Right cardiac atrium (tissue), 5 donors: ENCODE data around the gene FRZB. TPM values are rescaled to one million over a fixed set of nuclear protein-coding genes. Genes with fewer than 3 reads are reported as not detected.

Source experiments
- ATAC-seq, 2 donors: fragments of 200-7000 bp; cut with Tn5 transposase; one replicate each; pipeline versions ENCODE4 v1.8.0 to v1.9.1; 2020; ENCODE audit warnings: moderate library complexity in 2 of 2, mild to moderate bottlenecking in 1 of 2
- DNase-seq, 3 donors: peaks; one replicate each; pipeline ENCODE4 v3.0.0-alpha.2; 2020
- H3K27ac ChIP-seq: one replicate; pipeline ENCODE4 v1.5.1; 2013; ENCODE audit warnings: mild to moderate bottlenecking, low read length, control low read depth, moderate library complexity
- H3K27me3 ChIP-seq: one replicate; pipeline ENCODE4 v1.6.1; 2013; ENCODE audit not compliant: control insufficient read depth, insufficient read depth
- H3K4me1 ChIP-seq: one replicate; pipeline ENCODE4 v1.6.1; 2013; ENCODE audit warnings: low read length; ENCODE audit not compliant: control insufficient read depth, insufficient read depth
- H3K4me3 ChIP-seq: one replicate; pipeline ENCODE4 v1.5.1; 2013; ENCODE audit warnings: low read length, control low read depth
- H3K9me3 ChIP-seq: one replicate; pipeline ENCODE4 v1.6.1; 2013; ENCODE audit warnings: low read length; ENCODE audit not compliant: control insufficient read depth
- WGBS: extraction: QIAGEN DNeasy Blood & Tissue Kit; methylation state at CpG from one replicate; pipeline ENCODE4 v1.1.7; 2013; 5-methylcytosine and 5-hydroxymethylcytosine counted together
- intact Hi-C, 4 donors: fragments of 100-400 bp; cut with DNase I; formaldehyde crosslinking; loops; one replicate each; pipeline versions ENCODE4 v1.11.0 to v1.14.0; 2022 to 2023
- long read RNA-seq, 4 donors: library from polyadenylated mRNA; unstranded; transcript quantifications; one replicate each; pipeline ENCODE4 v2.0.0, GENCODE V29; 2020 to 2021
- polyA plus RNA-seq: library from polyadenylated mRNA; stranded (reverse); fragments of 200-250 nt; gene quantifications from one replicate; pipeline ENCODE4 v1.2.3, GENCODE V29; 2013
- total RNA-seq, 4 donors: library from RNA; stranded (reverse); fragmentation: NEBNext Ultra II Directional; extraction: Animal tissue kit (Norgen Biotek cat#: 25700); gene quantifications; one replicate each; pipeline ENCODE4 v1.2.1, GENCODE V29; 2021
- donor health status: healthy with polysubstance abuse.
- donor health status: DM: no; HTN: yes; CAD: no.
- donor health status: DM: no; HTN: no; CAD: no.
- donor health status: DM: no; HTN: yes; CAD: no; lungs with severe emphysema.
- donor health status: DM: yes; HTN: yes; CAD: no.

The FRZB gene, protein sequence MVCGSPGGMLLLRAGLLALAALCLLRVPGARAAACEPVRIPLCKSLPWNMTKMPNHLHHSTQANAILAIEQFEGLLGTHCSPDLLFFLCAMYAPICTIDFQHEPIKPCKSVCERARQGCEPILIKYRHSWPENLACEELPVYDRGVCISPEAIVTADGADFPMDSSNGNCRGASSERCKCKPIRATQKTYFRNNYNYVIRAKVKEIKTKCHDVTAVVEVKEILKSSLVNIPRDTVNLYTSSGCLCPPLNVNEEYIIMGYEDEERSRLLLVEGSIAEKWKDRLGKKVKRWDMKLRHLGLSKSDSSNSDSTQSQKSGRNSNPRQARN
- total RNA-seq: 1 to 10 TPM; 3.1 to 7.1 (median 5.1) TPM
- 2.8 TPM for polyA plus RNA-seq
- long read RNA-seq, donor 1, transcript FRZB-201 (6 exons, 3,162 nt): major isoform, 13 of 13 reads
- long read RNA-seq, donor 1, partial matches to known transcripts: 0 of 13 reads
- long read RNA-seq, donor 1, other reads (novel, unspliced or antisense): 0 of 13 reads
- long read RNA-seq, donor 2, partial matches to known transcripts: 0 of 2 reads
- long read RNA-seq, donor 2, other reads (novel, unspliced or antisense): 0 of 2 reads
- long read RNA-seq, donor 3, transcript FRZB-201 (6 exons, 3,162 nt): major isoform, 53 of 54 reads
- long read RNA-seq, donor 3, partial matches to known transcripts: 1 of 54 reads
- long read RNA-seq, donor 3, other reads (novel, unspliced or antisense): 0 of 54 reads
- long read RNA-seq, donor 4, transcript FRZB-201 (6 exons, 3,162 nt): major isoform, 14 of 14 reads
- long read RNA-seq, donor 4, partial matches to known transcripts: 0 of 14 reads
- long read RNA-seq, donor 4, other reads (novel, unspliced or antisense): 0 of 14 reads

DNA sequence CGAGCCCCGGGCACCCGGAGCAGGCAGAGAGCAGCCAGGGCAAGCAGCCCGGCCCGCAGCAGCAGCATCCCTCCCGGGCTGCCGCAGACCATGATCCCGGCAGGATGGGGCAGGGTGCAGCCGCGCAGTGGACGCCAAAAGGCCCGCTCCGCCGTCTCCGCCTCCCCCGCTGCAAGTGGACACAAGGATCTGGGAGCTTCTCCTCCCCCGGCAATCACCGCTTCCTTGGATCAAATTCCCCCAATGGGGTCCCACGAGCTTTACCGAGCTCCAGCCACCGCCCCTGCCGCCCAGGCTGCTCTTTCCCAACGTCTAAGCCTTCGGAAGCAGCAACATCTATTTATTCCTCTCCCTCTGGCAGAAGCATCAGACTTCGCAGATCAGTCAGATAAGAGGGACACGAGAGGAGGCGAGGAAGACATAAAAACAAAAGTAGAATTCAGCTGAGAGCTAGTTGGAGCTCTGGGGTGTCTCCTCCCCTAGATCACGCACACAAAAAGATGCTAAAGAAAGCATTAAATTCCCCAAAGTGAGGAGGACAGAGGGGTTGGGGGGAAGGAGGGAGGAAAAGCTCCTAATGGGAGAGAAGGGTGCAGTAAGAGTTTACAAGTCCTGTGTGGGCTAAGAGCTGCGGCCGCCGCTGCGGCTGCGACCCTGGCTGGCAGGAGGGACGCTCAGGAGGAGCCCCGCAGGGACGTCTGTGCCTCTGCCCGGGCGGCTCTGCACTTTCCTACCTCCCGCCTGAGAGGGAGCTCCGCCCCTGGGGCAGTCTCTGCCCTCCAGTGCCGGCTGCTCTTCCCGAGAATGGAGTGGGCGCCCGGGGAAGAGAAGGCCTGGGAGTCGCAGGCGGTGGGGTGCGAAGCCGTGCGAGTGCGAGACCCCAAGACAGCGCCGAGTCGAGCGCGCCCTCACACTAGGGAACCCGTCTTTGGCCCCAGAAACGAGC is at the start of gene FRZB:
Gene FRZB, minus strand, starts transcription at position 177 of the 946 bp plus-strand sequence. Its CDS starts 85 bp downstream, at position 92.
- Histone ChIP-seq H3K27me3 (no peaks in the 10 kb centered on the region), H3K4me1 (no peaks in the 10 kb centered on the region), H3K4me3 (peak within 1 kb of the TSS; percentile 61), H3K27ac (no peak within 1 kb of the TSS), H3K9me3 (no peaks in the 10 kb centered on the region)
- WGBS: 2% methylated on average over 57 of the region's 57 CpGs
- ATAC-seq: peak; percentile 84 to 88
- intact Hi-C loops: no loop called here
- DNase-seq: peak; percentile 73 to 90 (median 86)

DNA sequence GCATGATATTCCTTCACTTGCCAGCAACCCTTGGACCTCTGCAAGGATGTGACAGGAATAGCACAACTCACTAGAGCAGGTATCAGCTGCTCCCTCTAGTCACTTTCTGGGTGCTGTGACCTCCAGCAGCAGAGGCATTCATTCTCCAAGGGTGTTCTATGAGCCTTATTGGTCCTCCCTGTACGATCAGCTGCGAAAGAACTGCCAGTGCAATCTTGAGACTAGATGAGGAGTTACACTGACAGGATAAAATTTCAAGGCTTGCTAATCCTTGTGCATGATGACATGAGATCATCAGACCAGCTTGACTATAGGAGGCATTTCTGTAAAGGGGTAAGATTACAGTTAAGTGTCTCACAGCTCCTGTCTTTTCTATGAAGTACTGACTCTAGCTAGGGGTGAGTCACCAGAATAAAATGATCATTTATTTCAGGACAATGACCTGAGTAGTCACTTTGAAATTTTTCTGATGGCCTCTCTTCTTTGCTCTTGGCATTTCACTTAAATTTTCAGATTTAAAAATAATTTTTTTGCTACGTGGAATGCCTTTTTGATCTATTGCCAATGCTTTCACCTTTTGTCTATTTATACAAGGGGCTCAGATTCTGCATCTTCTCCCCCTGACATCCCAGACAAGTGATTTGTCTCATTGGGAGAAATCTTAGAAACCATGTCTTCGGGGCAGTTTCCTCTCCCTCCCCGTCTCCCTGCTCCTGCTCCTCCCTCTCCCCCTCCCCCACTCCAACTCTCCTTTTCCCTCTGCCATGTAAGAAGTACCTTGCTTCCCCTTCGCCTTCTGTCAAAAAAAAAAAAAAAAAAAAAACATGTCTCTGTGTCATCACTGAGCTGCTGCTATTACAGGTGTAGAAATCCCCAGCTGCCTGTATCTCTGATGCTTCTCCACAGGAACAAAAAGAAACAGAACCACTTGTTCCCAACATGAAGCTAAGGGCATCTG is 49.2 kb upstream of the FRZB start:
- no peaks in the 10 kb centered on the region for H3K4me1 ChIP-seq
- ATAC-seq (peak; percentile 54 to 64), DNase-seq (no peak)
- no peaks in the 10 kb centered on the region for H3K27me3 ChIP-seq
- H3K9me3 ChIP-seq: no peaks in the 10 kb centered on the region
- 67% methylated on average over 6 of the region's 6 CpGs for WGBS
- H3K4me3 ChIP-seq: no peak overlapping the region
- intact Hi-C loops: no loop called here
- H3K27ac ChIP-seq: peak overlapping the region; percentile 18

DNA sequence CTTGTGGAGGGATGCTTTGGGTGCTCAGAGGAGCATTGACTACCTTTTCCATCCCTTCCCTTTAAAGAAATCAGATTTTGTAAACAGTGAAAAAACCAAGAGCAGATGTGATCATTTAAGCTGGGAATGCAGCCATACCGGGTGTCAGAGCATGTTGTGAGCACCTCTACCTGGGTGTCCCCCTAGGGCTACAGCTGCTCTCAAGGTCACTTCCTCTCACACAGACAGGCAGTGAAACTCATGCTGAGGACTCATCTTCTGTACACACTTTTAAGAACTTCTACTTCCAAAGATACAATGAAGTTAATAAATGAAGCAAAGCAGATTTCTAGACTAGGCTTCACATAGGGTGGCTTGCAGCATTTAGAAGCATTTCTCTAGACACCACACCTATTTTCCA is 48.4 kb upstream of the FRZB start:
- ATAC-seq (peak in 1 of 2 donors; percentile 34), DNase-seq (no peak)
- no peaks in the 10 kb centered on the region for H3K27me3 ChIP-seq
- H3K4me1 ChIP-seq: no peaks in the 10 kb centered on the region
- H3K4me3 ChIP-seq: no peak overlapping the region
- 88% methylated on average over 1 of the region's 1 CpG for WGBS
- no peak overlapping the region for H3K27ac ChIP-seq
- no peaks in the 10 kb centered on the region for H3K9me3 ChIP-seq
- intact Hi-C loops: no loop called here

DNA sequence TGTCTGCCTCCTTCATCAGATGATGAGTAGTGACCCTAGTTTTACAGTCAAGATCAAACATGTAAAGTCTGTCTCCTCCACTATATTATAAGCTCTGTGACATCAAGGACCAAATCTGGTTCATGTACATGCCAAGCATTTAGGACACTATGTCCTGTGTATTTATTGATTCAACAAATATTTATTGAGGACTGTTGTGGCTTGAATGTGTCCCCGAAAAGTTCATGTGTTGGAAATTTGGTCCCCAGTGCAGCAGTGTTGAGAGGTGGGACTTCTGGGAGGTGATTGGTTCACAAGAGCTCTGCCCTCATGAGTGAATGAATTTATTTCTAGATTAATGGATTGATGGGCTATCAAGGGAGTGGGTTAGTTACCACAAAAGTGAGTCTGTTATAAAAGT is 46.6 kb upstream of the FRZB start:
- ATAC-seq (no peak), DNase-seq (no peak)
- 98% methylated on average over 1 of the region's 1 CpG for WGBS
- intact Hi-C loops: no loop called here
- Histone ChIP-seq H3K27me3 (no peaks in the 10 kb centered on the region), H3K4me3 (no peak overlapping the region), H3K27ac (no peak overlapping the region), H3K9me3 (no peaks in the 10 kb centered on the region), H3K4me1 (no peaks in the 10 kb centered on the region)

DNA sequence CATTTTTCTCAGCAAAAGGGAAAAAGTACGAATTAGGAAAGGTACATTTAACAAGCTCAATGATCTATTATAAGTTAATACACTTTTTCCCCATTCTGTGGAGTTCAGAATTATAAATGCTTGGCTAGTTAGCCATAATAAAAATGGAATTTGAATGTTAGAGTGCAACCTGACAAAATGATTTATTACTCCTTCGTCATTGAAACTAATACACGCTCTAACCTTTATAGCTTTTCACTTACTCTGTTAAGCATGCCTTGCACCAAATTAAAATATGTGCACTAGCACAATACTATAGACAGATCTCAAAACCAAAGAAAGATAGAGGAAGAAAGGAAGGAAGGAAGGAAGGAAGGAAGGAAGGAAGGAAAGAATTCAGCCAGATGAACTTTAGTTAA is 46.1 kb upstream of the FRZB start:
- intact Hi-C loops: no loop called here
- H3K27ac ChIP-seq: no peak overlapping the region
- 95% methylated on average over 3 of the region's 3 CpGs for WGBS

DNA sequence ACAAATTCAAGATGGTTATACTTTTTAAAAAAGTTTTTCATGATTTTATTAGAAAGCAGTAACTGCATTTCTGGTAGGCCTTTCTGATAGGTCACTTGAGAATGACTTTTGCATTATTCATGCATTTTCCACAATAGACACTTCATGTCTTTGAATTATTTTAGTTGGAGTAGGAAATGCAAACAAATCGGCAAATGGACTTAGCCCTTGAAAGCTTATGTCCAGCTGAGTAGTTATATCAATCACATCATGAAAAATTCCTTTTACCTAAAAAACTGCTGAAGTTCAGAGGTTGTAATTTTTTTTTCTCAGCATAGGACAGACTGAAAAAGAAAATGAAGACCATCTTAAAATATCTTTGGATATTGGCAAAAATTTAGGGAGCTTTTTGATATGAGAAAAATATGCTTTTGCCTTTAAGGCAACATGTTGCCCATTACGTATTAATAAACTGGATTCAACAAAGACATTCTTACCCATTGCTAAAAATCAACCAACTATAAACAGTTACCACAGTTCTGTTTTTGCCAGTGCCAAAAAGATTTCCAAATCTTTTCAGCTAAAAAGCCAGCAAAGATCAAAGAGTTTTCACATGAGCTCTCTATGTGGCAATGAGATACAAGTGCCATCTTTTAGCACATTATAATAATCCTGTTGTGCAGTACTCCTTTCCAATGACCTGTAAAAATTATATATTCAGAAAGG is 45.5 kb upstream of the FRZB start:
- Histone ChIP-seq H3K4me3 (no peak overlapping the region), H3K27me3 (no peaks in the 10 kb centered on the region), H3K27ac (no peak overlapping the region), H3K4me1 (peaks cover 2% of the 10 kb centered on the region), H3K9me3 (no peaks in the 10 kb centered on the region)
- ATAC-seq (no peak), DNase-seq (no peak)
- intact Hi-C loops: no loop called here
- WGBS: 90% methylated on average over 2 of the region's 2 CpGs

More for the DNA sequence above, 46.1 kb upstream of the FRZB start:
- no peak for ATAC-seq
- H3K27me3 ChIP-seq: no peaks in the 10 kb centered on the region
- no peak overlapping the region for H3K4me3 ChIP-seq
- H3K4me1 ChIP-seq: no peaks in the 10 kb centered on the region
- no peak for DNase-seq
- no peaks in the 10 kb centered on the region for H3K9me3 ChIP-seq

DNA sequence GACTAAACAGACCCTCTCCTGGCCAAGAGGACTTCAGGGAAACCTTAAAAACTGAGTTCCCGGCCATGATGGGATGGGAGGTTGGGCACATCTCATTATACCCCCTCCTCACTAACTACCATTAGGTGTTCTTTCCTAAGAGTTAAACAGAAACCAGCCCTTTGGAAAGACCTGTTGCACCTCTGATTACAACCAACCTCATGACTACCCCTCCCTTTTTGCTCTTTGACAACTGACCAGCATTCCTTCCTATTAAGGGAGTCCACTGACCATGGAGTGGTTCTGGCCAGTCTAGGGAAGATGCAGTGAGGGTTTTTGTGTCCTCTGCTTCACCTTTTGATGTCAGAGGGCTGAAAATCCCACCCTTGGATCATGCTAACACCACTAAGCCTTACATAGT is 44.5 kb upstream of the FRZB start:
- DNase-seq (no peak), ATAC-seq (no peak)
- Histone ChIP-seq H3K27me3 (no peaks in the 10 kb centered on the region), H3K9me3 (no peaks in the 10 kb centered on the region), H3K4me1 (peaks cover 2% of the 10 kb centered on the region), H3K27ac (no peak overlapping the region), H3K4me3 (no peak overlapping the region)
- intact Hi-C loops: no loop called here
- 97% methylated on average over 1 of the region's 1 CpG for WGBS

DNA sequence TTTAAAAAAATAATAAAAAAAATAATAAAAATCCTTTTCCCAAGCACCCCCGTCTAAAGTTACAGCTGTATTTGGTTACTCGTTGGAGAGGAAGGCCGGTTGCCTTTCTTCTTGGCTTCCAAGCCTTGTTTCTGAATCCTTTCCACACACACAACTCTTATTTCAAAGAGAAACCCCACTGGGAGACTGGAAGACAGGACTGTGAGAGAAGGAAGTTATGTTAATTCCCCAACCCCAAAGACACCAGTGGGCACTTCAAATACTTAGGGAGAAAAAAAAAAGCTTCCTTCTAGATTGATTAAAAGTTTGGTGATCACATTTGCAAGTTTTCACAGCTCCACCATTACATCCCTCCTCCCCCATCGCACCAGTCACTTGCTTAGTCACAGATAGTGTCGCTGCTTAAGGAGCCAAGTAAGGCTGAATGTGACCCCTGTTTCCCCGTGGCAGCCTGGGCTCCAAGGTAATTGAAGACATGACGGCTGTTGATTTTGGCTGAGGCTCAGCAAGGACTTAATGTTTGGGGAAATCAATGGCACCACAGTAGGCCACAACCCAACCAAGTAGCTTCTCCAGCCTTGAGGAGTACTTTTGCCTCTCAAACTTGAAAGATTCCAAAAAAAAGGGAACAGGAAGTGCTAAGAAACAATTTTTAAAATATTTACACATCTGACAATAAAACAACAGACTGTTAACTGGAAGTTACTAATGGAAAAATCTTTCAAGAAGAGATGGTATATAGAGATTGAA is 40.8 kb upstream of the FRZB start:
- no peaks in the 10 kb centered on the region for H3K27me3 ChIP-seq
- no peaks in the 10 kb centered on the region for H3K9me3 ChIP-seq
- DNase-seq (no peak), ATAC-seq (no peak)
- H3K4me3 ChIP-seq: no peak overlapping the region
- no peak overlapping the region for H3K27ac ChIP-seq
- intact Hi-C loops: no loop called here
- H3K4me1 ChIP-seq: peaks cover 2% of the 10 kb centered on the region
- WGBS: 64% methylated on average over 7 of the region's 7 CpGs

DNA sequence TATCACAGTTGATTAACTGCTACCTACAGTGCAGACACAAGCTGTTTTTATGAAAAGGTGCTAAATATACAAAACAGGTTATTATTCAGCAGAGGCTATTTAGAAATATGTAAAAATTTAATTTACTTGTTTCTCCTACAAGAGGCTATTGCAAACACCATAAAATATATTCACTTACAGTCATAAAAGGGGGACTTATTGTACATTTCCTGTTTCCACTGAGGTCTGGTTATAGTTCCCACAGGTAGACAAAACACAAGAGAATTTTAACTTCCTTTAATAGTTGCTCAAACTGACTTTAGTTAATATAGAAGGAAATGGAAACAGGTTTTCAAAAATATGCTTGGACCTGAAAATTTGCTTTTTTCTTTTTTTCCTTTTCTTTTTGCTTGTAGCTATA is 40.0 kb upstream of the FRZB start:
- intact Hi-C loops: no loop called here

More for the DNA sequence above, 40.0 kb upstream of the FRZB start:
- Histone ChIP-seq H3K27ac (no peak overlapping the region), H3K4me3 (no peak overlapping the region), H3K27me3 (no peaks in the 10 kb centered on the region), H3K9me3 (no peaks in the 10 kb centered on the region), H3K4me1 (peaks cover 2% of the 10 kb centered on the region)
- DNase-seq (no peak), ATAC-seq (no peak)
